Measurements from ENCODE around the gene SFXN2.
"Not testable (repeated sequence)": the region's sequence is repeated elsewhere in the genome, so short reads cannot be mapped to it uniquely, and the experiment has no call there.

Gene SFXN2

GRCh38 chr10:102675666-102676533 lies 38.5 kb upstream of the SFXN2 start:
- Histone ChIP-seq H3K4me1 (ENCODE audit: insufficient read depth, low read length) (peaks cover 60% of the 10 kb centered on the region), H3K9me3 (ENCODE audit: control insufficient read depth, insufficient read depth, low read length) (no peaks in the 10 kb centered on the region), H3K36me3 (ENCODE audit: insufficient read depth, low read length) (no peaks in the 10 kb centered on the region), H3K9ac (ENCODE audit: low read depth, low read length) (no peak overlapping the region)

DNA sequence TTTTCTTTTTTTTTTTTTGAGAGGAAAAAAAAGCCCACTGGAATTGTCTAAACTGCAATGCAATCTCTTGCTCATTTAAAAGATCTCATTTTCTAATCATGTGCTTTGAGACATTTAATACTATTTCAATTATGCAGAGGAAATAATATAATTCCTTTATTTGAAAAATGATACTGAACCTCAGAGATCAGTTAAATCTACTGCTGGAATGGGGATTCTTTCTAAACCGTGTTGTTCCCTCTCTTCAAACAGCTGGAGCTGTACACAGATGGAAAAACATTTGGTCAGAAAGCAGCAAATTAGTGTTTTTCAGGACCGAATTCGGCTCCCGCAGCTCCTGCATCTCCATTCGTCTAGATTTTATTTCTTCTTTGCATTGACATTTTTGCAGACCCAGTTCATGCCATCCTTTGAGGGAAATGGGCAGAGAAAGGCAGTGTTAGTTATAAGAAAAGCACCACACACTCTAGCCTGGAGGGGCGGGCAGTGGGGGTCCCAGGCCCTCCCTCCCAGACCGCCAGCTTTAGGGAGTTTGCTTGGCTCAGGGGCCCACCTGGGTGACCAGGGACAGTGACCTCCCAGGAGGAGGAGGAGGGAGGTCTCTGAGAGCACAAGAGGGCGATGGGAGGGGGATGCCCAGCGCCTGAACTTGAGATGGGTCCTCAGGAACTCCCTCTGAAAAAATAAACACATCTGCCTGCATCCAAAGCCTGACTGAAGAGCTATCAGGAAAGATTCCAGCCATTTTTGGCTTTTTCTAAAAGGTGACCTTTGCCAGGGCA lies 37.7 kb upstream of the SFXN2 start:
- H3K4me1 ChIP-seq (ENCODE audit: insufficient read depth, low read length) = peaks cover 57% of the 10 kb centered on the region
- no peaks in the 10 kb centered on the region for H3K9me3 ChIP-seq (ENCODE audit: control insufficient read depth, insufficient read depth, low read length)
- no peaks in the 10 kb centered on the region for H3K36me3 ChIP-seq (ENCODE audit: insufficient read depth, low read length)
- no peak overlapping the region for H3K9ac ChIP-seq (ENCODE audit: low read depth, low read length)

DNA sequence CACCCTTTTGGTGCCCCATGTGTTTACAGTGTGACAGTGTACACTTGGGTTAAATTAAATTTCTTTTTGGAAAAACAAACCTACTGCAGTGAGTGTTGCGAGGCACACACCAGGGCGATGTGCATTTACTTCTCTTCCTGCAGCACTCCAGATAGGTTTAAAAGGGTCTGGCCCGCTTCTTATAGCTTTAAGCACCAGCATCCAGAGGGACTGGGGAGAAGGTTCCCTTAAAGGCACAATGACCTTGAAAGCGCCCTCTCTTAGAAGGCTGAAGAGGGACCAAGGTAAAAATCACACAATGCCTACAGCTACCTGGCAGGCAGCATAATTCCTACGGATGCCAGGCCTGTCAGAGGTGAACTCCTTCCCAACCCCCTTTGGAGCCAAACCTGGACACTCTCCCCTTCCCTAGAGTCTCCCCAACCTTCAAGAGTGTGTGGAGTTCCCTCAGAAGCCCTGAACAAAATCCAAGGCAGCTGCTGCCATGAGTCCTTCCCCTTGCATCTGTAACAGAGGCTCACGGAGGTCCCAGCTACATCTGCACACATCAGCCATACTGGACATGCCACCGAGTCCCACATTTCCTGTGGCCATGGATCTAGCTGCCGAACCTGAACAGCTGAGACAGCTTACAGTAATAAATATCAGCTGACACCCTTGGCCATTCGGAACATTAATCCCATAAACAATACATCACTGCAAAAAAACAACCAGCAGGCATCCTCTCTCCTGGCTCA lies 36.9 kb upstream of the SFXN2 start:
- no peaks in the 10 kb centered on the region for H3K36me3 ChIP-seq (ENCODE audit: insufficient read depth, low read length)
- H3K9me3 ChIP-seq (ENCODE audit: control insufficient read depth, insufficient read depth, low read length) = no peaks in the 10 kb centered on the region
- no peak overlapping the region for H3K9ac ChIP-seq (ENCODE audit: low read depth, low read length)
- H3K4me1 ChIP-seq (ENCODE audit: insufficient read depth, low read length) = peaks cover 56% of the 10 kb centered on the region

DNA sequence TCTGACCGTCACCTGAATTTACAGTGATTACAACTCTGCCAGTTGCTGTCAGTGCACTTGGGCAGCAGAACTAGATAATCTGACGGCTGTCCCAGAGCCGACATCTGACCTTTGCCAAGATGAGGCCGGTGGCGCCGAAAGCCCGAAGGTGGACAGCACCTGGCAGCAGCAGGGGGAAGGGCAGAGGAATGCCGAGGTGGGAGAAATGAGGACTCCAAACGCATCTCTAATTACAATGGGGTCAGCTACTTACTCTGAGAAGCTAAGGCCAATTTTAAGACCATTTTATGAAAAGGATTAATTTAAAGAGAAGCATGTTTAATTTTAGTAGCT lies 36.4 kb upstream of the SFXN2 start:
- Histone ChIP-seq H3K36me3 (ENCODE audit: insufficient read depth, low read length) (no peaks in the 10 kb centered on the region), H3K4me1 (ENCODE audit: insufficient read depth, low read length) (peaks cover 53% of the 10 kb centered on the region), H3K9me3 (ENCODE audit: control insufficient read depth, insufficient read depth, low read length) (no peaks in the 10 kb centered on the region), H3K9ac (ENCODE audit: low read depth, low read length) (no peak overlapping the region)

DNA sequence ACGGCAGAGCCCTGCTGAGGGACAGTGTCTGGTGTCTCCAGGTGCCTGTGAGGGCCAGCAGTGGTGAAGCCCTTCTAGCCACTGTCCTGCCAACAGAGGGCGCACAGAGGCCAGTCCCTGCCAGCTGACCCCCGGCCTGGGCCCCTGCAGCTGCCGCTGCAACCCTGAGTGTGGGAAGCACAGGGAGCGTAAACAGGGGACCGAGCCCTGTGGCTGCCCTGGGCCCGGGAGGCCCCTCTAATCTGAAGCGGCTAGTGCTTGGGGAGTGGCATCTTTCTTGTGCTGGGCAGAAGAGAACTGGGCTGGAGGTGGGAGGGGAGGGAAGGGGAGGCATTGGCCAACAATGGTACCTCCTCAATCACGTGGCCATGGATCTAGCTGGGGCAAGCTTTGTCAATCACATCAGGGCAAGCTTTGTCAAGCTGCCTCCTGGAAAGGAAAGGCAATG lies 35.6 kb upstream of the SFXN2 start:
- H3K9me3 ChIP-seq (ENCODE audit: control insufficient read depth, insufficient read depth, low read length) = no peaks in the 10 kb centered on the region
- peaks cover 48% of the 10 kb centered on the region for H3K4me1 ChIP-seq (ENCODE audit: insufficient read depth, low read length)
- H3K9ac ChIP-seq (ENCODE audit: low read depth, low read length) = no peak overlapping the region
- no peaks in the 10 kb centered on the region for H3K36me3 ChIP-seq (ENCODE audit: insufficient read depth, low read length)

DNA sequence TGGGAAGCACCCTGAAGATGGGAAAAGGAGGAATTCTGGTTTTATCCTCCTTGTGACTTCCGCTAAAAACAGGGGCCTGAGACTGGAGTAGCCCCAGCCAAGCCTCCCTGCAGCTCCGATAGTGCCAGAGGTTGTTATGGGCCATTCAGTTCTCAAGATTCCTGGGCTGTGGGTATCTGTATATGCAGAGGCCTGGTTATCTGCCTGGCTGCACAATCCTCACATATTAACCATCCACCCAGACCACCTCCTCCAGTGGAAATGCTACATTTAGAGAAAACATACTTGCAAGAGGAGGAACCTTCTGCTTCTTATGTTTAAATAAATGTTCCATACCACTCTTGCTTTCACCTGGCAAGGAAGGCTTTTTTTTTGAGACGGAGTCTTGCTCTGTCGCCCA lies 34.8 kb upstream of the SFXN2 start:
- H3K9ac ChIP-seq (ENCODE audit: low read depth, low read length) = no peak overlapping the region
- H3K4me1 ChIP-seq (ENCODE audit: insufficient read depth, low read length) = peaks cover 43% of the 10 kb centered on the region
- no peaks in the 10 kb centered on the region for H3K9me3 ChIP-seq (ENCODE audit: control insufficient read depth, insufficient read depth, low read length)
- H3K36me3 ChIP-seq (ENCODE audit: insufficient read depth, low read length) = no peaks in the 10 kb centered on the region

- Histone ChIP-seq H3K4me1 (ENCODE audit: insufficient read depth, low read length) (peaks cover 23% of the 10 kb centered on the region), H3K9ac (ENCODE audit: low read depth, low read length) (no peak overlapping the region), H3K36me3 (ENCODE audit: insufficient read depth, low read length) (peaks cover 4% of the 10 kb centered on the region), H3K9me3 (ENCODE audit: control insufficient read depth, insufficient read depth, low read length) (no peaks in the 10 kb centered on the region)
Observed at GRCh38 chr10:102681696-102682095, 32.7 kb upstream of the SFXN2 start.

DNA sequence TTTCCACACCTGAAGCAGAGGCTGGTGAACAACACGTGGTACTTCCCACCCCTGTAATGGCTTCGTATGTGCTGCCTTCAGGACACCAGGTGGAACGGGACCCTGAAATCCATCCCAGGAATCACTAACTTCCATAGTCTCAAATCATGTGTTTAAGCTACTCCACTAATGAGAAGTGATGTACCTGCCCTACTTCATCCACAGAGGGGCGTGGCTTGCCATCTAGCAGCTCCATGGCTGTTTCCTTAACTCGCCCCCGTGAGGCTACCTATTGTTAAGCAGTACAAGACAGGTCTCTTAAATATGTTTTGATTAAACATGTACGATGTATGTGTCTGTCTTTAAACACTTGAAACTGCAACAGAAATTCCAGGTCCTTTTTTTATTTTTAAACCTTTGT lies 32.0 kb upstream of the SFXN2 start:
- peaks cover 16% of the 10 kb centered on the region for H3K4me1 ChIP-seq (ENCODE audit: insufficient read depth, low read length)
- peaks cover 4% of the 10 kb centered on the region for H3K36me3 ChIP-seq (ENCODE audit: insufficient read depth, low read length)
- no peaks in the 10 kb centered on the region for H3K9me3 ChIP-seq (ENCODE audit: control insufficient read depth, insufficient read depth, low read length)
- H3K9ac ChIP-seq (ENCODE audit: low read depth, low read length) = no peak overlapping the region

DNA sequence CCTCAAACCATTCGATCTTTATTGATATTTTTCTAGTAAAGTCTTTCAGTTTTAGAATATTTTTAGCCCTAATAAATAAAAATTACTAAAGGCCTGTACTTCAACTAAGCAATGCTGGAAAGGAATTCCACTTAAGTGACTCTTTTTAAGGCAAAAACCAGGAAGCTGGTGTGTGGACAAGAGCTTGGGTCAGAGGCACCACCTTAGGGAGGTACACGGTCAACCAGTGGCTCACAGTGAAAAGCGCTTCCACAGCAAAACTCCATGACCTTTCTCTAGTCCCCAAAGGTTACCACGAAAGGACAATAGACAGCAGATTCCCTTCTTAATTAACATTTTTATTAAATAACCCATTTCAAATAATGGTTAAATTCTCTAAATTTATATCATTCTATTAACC lies 31.5 kb upstream of the SFXN2 start:
- Histone ChIP-seq H3K4me1 (ENCODE audit: insufficient read depth, low read length) (peaks cover 10% of the 10 kb centered on the region), H3K36me3 (ENCODE audit: insufficient read depth, low read length) (peaks cover 4% of the 10 kb centered on the region), H3K9me3 (ENCODE audit: control insufficient read depth, insufficient read depth, low read length) (no peaks in the 10 kb centered on the region), H3K9ac (ENCODE audit: low read depth, low read length) (no peak overlapping the region)

DNA sequence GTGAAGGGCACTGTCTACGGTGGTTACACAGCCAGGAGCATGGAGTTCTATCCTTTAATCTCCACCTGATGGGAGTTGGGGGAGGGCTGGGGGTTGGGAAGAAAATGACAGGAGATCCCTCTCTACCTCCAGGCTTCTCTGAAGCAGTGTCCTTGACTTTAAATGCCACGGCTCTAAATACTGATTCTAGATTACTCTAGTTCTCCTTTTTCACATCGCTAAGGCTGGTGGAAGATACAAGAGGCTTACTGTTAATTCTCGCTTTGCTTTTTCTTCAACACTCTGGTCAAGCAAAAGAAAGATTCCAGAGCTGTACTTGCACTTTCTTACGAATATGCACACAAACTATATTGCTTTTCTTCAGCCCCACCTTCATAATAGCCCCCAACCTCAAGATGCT lies 30.7 kb upstream of the SFXN2 start:
- peaks cover 4% of the 10 kb centered on the region; the same call in 1 of the 2 replicates for H3K4me1 ChIP-seq (ENCODE audit: insufficient read depth, low read length)
- no peaks in the 10 kb centered on the region for H3K9me3 ChIP-seq (ENCODE audit: control insufficient read depth, insufficient read depth, low read length)
- H3K9ac ChIP-seq (ENCODE audit: low read depth, low read length) = no peak overlapping the region
- H3K36me3 ChIP-seq (ENCODE audit: insufficient read depth, low read length) = peaks cover 4% of the 10 kb centered on the region

GRCh38 chr10:102691285-102692066 lies 23.0 kb upstream of the SFXN2 start:
- Histone ChIP-seq H3K4me1 (ENCODE audit: insufficient read depth, low read length) (no peaks in the 10 kb centered on the region), H3K36me3 (ENCODE audit: insufficient read depth, low read length) (peaks cover under 1% of the 10 kb centered on the region; the same call in 1 of the 2 replicates), H3K9ac (ENCODE audit: low read depth, low read length) (no peak overlapping the region), H3K9me3 (ENCODE audit: control insufficient read depth, insufficient read depth, low read length) (no peaks in the 10 kb centered on the region)

DNA sequence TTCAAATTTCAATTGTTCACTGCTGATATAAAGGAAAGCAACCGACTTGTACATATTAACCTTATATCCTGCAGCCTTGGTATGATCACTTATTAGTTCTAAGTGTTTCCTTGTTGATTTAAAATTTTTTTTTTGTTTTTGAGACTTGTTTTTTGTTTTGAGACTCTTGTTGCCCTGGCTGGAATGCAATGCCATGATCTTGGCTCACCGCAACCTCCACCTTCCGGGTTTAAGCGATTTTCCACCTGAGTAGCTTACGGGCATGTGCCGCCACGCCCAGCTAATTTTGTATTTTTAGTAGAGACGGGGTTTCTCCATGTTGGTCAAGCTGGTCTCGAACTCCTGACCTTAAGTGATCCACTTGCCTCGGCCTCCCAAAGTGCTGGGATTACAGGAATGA lies 19.0 kb upstream of the SFXN2 start:
- H3K36me3 ChIP-seq (ENCODE audit: insufficient read depth, low read length) = peaks cover 17% of the 10 kb centered on the region
- not testable (repeated sequence) for H3K9me3 ChIP-seq (ENCODE audit: control insufficient read depth, insufficient read depth, low read length); H3K4me1 ChIP-seq (ENCODE audit: insufficient read depth, low read length); H3K9ac ChIP-seq (ENCODE audit: low read depth, low read length)

GRCh38 chr10:102696736-102697135 lies 17.7 kb upstream of the SFXN2 start:
- H3K4me1 ChIP-seq (ENCODE audit: insufficient read depth, low read length) = no peaks in the 10 kb centered on the region
- no peaks in the 10 kb centered on the region for H3K9me3 ChIP-seq (ENCODE audit: control insufficient read depth, insufficient read depth, low read length)
- peaks cover 17% of the 10 kb centered on the region for H3K36me3 ChIP-seq (ENCODE audit: insufficient read depth, low read length)
- H3K9ac ChIP-seq (ENCODE audit: low read depth, low read length) = no peak overlapping the region

GRCh38 chr10:102698894-102699293 lies 15.5 kb upstream of the SFXN2 start:
- Histone ChIP-seq H3K4me1 (ENCODE audit: insufficient read depth, low read length) (no peaks in the 10 kb centered on the region), H3K9me3 (ENCODE audit: control insufficient read depth, insufficient read depth, low read length) (no peaks in the 10 kb centered on the region), H3K9ac (ENCODE audit: low read depth, low read length) (no peak overlapping the region), H3K36me3 (ENCODE audit: insufficient read depth, low read length) (peaks cover 17% of the 10 kb centered on the region)

All from ES-I3 (cell line).